Measurements from ENCODE around the gene TMEM94.
"Not testable (repeated sequence)": the region's sequence is repeated elsewhere in the genome, so short reads cannot be mapped to it uniquely, and the experiment has no call there.

TMEM94 gene

GRCh38 chr17:75509528-75510258 is 53.3 kb downstream of the TMEM94 start:
- no peak for DNase-seq (ENCODE audit: extremely low read depth in 1 of 2, low read depth in 1 of 2)

- no peak for DNase-seq (ENCODE audit: extremely low read depth in 1 of 2, low read depth in 1 of 2)
Measured at GRCh38 chr17:75511270-75511609, 54.8 kb downstream of the TMEM94 start.

GRCh38 chr17:75511610-75512575 is 55.5 kb downstream of the TMEM94 start:
- DNase-seq (ENCODE audit: extremely low read depth in 1 of 2, low read depth in 1 of 2), result no peak

GRCh38 chr17:75512926-75513640 is 56.6 kb downstream of the TMEM94 start:
- no peak for DNase-seq (ENCODE audit: extremely low read depth in 1 of 2, low read depth in 1 of 2)

GRCh38 chr17:75513641-75514000 is 57.2 kb downstream of the TMEM94 start:
- DNase-seq (ENCODE audit: extremely low read depth in 1 of 2, low read depth in 1 of 2), result no peak

- DNase-seq (ENCODE audit: extremely low read depth in 1 of 2, low read depth in 1 of 2), result no peak
Measured at GRCh38 chr17:75514299-75514918, 58.0 kb downstream of the TMEM94 start.

- DNase-seq (ENCODE audit: extremely low read depth in 1 of 2, low read depth in 1 of 2), result no peak
Measured at GRCh38 chr17:75514919-75515495, 58.6 kb downstream of the TMEM94 start.

GRCh38 chr17:75515496-75516254 is 59.2 kb downstream of the TMEM94 start, which contains the start of gene CASKIN2:
Gene CASKIN2, minus strand, starts transcription at chr17:75515537. Its CDS starts 1,733 bp downstream, at chr17:75513804.
- peak; percentile 74 to 79 for DNase-seq (ENCODE audit: extremely low read depth in 1 of 2, low read depth in 1 of 2)

GRCh38 chr17:75516255-75516618 is 59.8 kb downstream of the TMEM94 start, which contains the start of gene TSEN54:
Gene TSEN54, plus strand, starts transcription at chr17:75516528. Its CDS starts 33 bp downstream, at chr17:75516561.
- DNase-seq (ENCODE audit: extremely low read depth in 1 of 2, low read depth in 1 of 2), result peak; percentile 94 to 95

- no peak for DNase-seq (ENCODE audit: extremely low read depth in 1 of 2, low read depth in 1 of 2)
Measured at GRCh38 chr17:75516619-75517296, 60.3 kb downstream of the TMEM94 start.

- peak in 1 of 2 donors; percentile 32 for DNase-seq (ENCODE audit: extremely low read depth in 1 of 2, low read depth in 1 of 2)
Measured at GRCh38 chr17:75517297-75517865, 60.9 kb downstream of the TMEM94 start.

- DNase-seq (ENCODE audit: extremely low read depth in 1 of 2, low read depth in 1 of 2), result no peak
Measured at GRCh38 chr17:75518201-75518600, 61.8 kb downstream of the TMEM94 start.

GRCh38 chr17:75518983-75519537 is 62.6 kb downstream of the TMEM94 start:
- DNase-seq (ENCODE audit: extremely low read depth in 1 of 2, low read depth in 1 of 2), result no peak

- DNase-seq (ENCODE audit: extremely low read depth in 1 of 2, low read depth in 1 of 2), result not testable (repeated sequence)
Measured at GRCh38 chr17:75520413-75520812, 64.0 kb downstream of the TMEM94 start.

- DNase-seq (ENCODE audit: extremely low read depth in 1 of 2, low read depth in 1 of 2), result no peak
Measured at GRCh38 chr17:75521290-75521689, 64.9 kb downstream of the TMEM94 start.

GRCh38 chr17:75521951-75522727 is 65.7 kb downstream of the TMEM94 start:
- DNase-seq (ENCODE audit: extremely low read depth in 1 of 2, low read depth in 1 of 2), result no peak

GRCh38 chr17:75523647-75524046 is 67.2 kb downstream of the TMEM94 start:
- DNase-seq (ENCODE audit: extremely low read depth in 1 of 2, low read depth in 1 of 2), result no peak
